Islet of Langerhans (tissue), 1 donor: Measurements from ENCODE around the gene CHST3.

Experiments used
- FAIRE-seq: peaks from one replicate; lab custom pipeline; 2011; peaks lifted over from hg19 to GRCh38; lab: Jason Lieb, UNC

CHST3 gene

GRCh38 chr10:72034040-72034499 is 69.9 kb downstream of the CHST3 start:
- no peak for FAIRE-seq

- no peak for FAIRE-seq
Measured at GRCh38 chr10:72034761-72035160, 70.6 kb downstream of the CHST3 start.

GRCh38 chr10:72035252-72035887 is 71.2 kb downstream of the CHST3 start:
- FAIRE-seq = no peak

GRCh38 chr10:72037266-72037665 is 73.1 kb downstream of the CHST3 start:
- FAIRE-seq = no peak

GRCh38 chr10:72037811-72038210 is 73.6 kb downstream of the CHST3 start:
- FAIRE-seq = no peak

- FAIRE-seq = no peak
Measured at GRCh38 chr10:72038458-72039001, 74.3 kb downstream of the CHST3 start.

- no peak for FAIRE-seq
Measured at GRCh38 chr10:72039377-72039776, 75.2 kb downstream of the CHST3 start.

- no peak for FAIRE-seq
Measured at GRCh38 chr10:72041491-72041890, 77.3 kb downstream of the CHST3 start.

- FAIRE-seq = no peak
Measured at GRCh38 chr10:72043016-72043834, 79.0 kb downstream of the CHST3 start.

- FAIRE-seq = no peak
Measured at GRCh38 chr10:72044417-72045041, 80.3 kb downstream of the CHST3 start.

GRCh38 chr10:72045586-72045985 is 81.4 kb downstream of the CHST3 start:
- FAIRE-seq = no peak

- peak; percentile 62 for FAIRE-seq
Measured at GRCh38 chr10:72048450-72049124, 84.4 kb downstream of the CHST3 start.

GRCh38 chr10:72049472-72049871 is 85.3 kb downstream of the CHST3 start:
- FAIRE-seq = no peak

GRCh38 chr10:72049969-72050781 is 86.0 kb downstream of the CHST3 start:
- no peak for FAIRE-seq

GRCh38 chr10:72050873-72051272 is 86.7 kb downstream of the CHST3 start:
- FAIRE-seq = no peak

- FAIRE-seq = no peak
Measured at GRCh38 chr10:72053690-72054089, 89.5 kb downstream of the CHST3 start.

- FAIRE-seq = no peak
Measured at GRCh38 chr10:72056113-72056512, 91.9 kb downstream of the CHST3 start.

GRCh38 chr10:72056932-72057751 is 92.9 kb downstream of the CHST3 start:
- FAIRE-seq = no peak

GRCh38 chr10:72058347-72058898 is 94.2 kb downstream of the CHST3 start:
- FAIRE-seq = no peak
